Measurements from ENCODE around the gene INAFM1. TPM values are rescaled to one million over a fixed set of nuclear protein-coding genes. Genes with fewer than 3 reads are reported as not detected.

INAFM1 gene
- polyA plus RNA-seq, 1 experiment, result 2.4 TPM

DNA sequence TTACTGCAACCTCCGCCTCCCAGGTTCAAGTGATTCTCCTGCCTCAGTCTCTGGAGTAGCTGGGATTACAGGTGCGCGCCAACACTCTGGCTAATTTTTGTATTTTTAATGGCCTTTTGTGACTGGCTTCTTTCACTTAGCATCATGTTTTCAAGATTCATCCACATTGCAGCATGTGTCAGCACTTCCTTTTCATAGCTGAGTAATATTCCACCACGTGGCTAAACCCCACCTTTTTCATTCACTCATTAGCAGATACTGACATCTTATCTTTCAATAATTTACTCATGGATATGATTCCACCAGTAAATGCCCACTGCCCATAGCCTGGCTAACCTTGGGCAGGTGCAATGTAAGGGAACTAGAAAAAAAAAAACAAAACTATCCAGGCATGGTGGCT is 41.8 kb downstream of the INAFM1 start:
- no peak overlapping the region for H3K4me3 ChIP-seq (ENCODE audit: low read depth, low read length)
- ChIA-PET POLR2A (interaction anchor here (0.7 kb wide), 2 partner anchors 87 to 392 kb away, joined by 3 to 4 read pairs; no protein-coding TSS in a partner anchor), CTCF (interaction anchor here (0.6 to 3.3 kb wide), 4 partner anchors 11 to 32 kb away, joined by 4 to 19 read pairs (median 6); partner anchors contain the start of gene DHX34)
- peaks cover under 1% of the 10 kb centered on the region for H3K27me3 ChIP-seq (ENCODE audit: control insufficient read depth, insufficient read depth, low read length)
- H3K27ac ChIP-seq (ENCODE audit: low read depth, low read length), result no peak overlapping the region
- TF ChIP-seq, protein P1, sequence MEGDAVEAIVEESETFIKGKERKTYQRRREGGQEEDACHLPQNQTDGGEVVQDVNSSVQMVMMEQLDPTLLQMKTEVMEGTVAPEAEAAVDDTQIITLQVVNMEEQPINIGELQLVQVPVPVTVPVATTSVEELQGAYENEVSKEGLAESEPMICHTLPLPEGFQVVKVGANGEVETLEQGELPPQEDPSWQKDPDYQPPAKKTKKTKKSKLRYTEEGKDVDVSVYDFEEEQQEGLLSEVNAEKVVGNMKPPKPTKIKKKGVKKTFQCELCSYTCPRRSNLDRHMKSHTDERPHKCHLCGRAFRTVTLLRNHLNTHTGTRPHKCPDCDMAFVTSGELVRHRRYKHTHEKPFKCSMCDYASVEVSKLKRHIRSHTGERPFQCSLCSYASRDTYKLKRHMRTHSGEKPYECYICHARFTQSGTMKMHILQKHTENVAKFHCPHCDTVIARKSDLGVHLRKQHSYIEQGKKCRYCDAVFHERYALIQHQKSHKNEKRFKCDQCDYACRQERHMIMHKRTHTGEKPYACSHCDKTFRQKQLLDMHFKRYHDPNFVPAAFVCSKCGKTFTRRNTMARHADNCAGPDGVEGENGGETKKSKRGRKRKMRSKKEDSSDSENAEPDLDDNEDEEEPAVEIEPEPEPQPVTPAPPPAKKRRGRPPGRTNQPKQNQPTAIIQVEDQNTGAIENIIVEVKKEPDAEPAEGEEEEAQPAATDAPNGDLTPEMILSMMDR (IDR thresholded peaks at IDR 0.05; ENCODE audit: low read depth, low read length), result no peak
- peaks cover 12% of the 10 kb centered on the region; the same call in 1 of the 2 replicates for H3K9me3 ChIP-seq (ENCODE audit: control insufficient read depth, insufficient read depth, low read length)
- no peak for DNase-seq (ENCODE audit: low read depth, low spot score)

DNA sequence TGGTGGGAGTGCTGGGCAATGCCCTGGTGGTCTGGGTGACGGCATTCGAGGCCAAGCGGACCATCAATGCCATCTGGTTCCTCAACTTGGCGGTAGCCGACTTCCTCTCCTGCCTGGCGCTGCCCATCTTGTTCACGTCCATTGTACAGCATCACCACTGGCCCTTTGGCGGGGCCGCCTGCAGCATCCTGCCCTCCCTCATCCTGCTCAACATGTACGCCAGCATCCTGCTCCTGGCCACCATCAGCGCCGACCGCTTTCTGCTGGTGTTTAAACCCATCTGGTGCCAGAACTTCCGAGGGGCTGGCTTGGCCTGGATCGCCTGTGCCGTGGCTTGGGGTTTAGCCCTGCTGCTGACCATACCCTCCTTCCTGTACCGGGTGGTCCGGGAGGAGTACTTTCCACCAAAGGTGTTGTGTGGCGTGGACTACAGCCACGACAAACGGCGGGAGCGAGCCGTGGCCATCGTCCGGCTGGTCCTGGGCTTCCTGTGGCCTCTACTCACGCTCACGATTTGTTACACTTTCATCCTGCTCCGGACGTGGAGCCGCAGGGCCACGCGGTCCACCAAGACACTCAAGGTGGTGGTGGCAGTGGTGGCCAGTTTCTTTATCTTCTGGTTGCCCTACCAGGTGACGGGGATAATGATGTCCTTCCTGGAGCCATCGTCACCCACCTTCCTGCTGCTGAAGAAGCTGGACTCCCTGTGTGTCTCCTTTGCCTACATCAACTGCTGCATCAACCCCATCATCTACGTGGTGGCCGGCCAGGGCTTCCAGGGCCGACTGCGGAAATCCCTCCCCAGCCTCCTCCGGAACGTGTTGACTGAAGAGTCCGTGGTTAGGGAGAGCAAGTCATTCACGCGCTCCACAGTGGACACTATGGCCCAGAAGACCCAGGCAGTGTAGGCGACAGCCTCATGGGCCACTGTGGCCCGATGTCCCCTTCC is 45.5 kb downstream of the INAFM1 start:
- TF ChIP-seq, protein P1 (IDR thresholded peaks at IDR 0.05; ENCODE audit: low read depth, low read length), result no peak
- H3K27me3 ChIP-seq (ENCODE audit: control insufficient read depth, insufficient read depth, low read length), result peaks cover 3% of the 10 kb centered on the region
- ChIA-PET POLR2A (interaction anchor here (0.5 kb wide), 1 partner anchor 14 kb away, joined by 5 read pairs; no protein-coding TSS in a partner anchor), CTCF (interaction anchor here (0.5 kb wide), 1 partner anchor 14 kb away, joined by 3 read pairs; no protein-coding TSS in a partner anchor)
- peaks cover 12% of the 10 kb centered on the region; the same call in 1 of the 2 replicates for H3K9me3 ChIP-seq (ENCODE audit: control insufficient read depth, insufficient read depth, low read length)
- H3K27ac ChIP-seq (ENCODE audit: low read depth, low read length), result no peak overlapping the region
- no peak overlapping the region for H3K4me3 ChIP-seq (ENCODE audit: low read depth, low read length)
- DNase-seq (ENCODE audit: low read depth, low spot score), result no peak

DNA sequence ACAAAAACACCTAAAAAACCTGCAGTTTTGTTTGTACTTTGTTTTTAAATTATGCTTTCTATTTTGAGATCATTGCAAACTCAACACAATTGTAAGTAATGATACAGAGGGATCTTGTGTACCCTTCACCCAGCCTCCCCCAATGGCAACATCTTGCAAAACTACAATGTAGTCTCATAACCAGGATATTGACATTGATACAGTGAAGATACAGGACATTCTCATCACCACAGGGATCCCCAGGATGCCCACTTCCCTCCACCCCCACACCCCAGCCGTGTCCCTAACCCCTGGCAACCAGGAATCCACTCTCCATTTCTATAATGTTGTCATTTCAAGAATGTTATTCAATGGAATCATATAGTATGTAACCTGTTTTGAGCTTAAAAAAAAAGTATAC is 46.9 kb downstream of the INAFM1 start:
- Histone ChIP-seq H3K9me3 (ENCODE audit: control insufficient read depth, insufficient read depth, low read length) (peaks cover 12% of the 10 kb centered on the region; the same call in 1 of the 2 replicates), H3K27me3 (ENCODE audit: control insufficient read depth, insufficient read depth, low read length) (peaks cover 3% of the 10 kb centered on the region), H3K27ac (ENCODE audit: low read depth, low read length) (no peak overlapping the region), H3K4me3 (ENCODE audit: low read depth, low read length) (no peak overlapping the region)
- TF ChIP-seq, protein P1 (IDR thresholded peaks at IDR 0.05; ENCODE audit: low read depth, low read length), result no peak
- ChIA-PET CTCF (interaction anchor here (4.0 kb wide), 1 partner anchor 27 kb away, joined by 17 read pairs; the partner anchor contains the start of gene DHX34), POLR2A (no interaction called here)
- DNase-seq (ENCODE audit: low read depth, low spot score), result no peak

DNA sequence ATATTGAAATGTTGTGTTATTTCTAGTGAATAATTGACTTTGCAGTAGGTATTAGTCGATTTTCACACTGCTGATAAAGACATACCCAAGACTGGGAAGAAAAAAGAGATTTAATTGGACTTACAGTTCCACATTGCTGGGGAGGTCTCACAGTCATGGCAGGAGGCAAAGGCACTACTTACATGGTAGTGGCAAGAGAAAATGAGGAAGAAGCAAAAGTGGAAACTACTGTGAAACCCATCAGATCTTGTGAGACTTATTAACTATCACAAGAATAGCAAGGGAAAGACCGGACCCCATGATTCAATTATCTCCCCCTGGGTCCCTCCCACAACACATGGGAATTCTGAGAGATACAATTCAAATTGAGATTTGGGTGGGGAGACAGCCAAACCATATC is 47.4 kb downstream of the INAFM1 start:
- Histone ChIP-seq H3K9me3 (ENCODE audit: control insufficient read depth, insufficient read depth, low read length) (peaks cover 12% of the 10 kb centered on the region; the same call in 1 of the 2 replicates), H3K27ac (ENCODE audit: low read depth, low read length) (no peak overlapping the region), H3K27me3 (ENCODE audit: control insufficient read depth, insufficient read depth, low read length) (peaks cover 3% of the 10 kb centered on the region), H3K4me3 (ENCODE audit: low read depth, low read length) (no peak overlapping the region)
- TF ChIP-seq, protein P1 (IDR thresholded peaks at IDR 0.05; ENCODE audit: low read depth, low read length), result no peak
- no peak for DNase-seq (ENCODE audit: low read depth, low spot score)
- ChIA-PET POLR2A (no interaction called here), CTCF (interaction anchor here (4.0 kb wide), 1 partner anchor 27 kb away, joined by 17 read pairs; the partner anchor contains the start of gene DHX34)

All from AG04450 (cell line).